Amniotic epithelial cell (primary cell): ENCODE measurements around the gene CTBP1.
A peak's percentile ranks its signal among the peaks of the same experiment; 100 is the strongest.

Experiments used
- DNase-seq: peaks from one replicate; pipeline ENCODE4 v3.0.0-alpha.2; 2010; ENCODE audit warnings: low read depth

The CTBP1 gene

DNA sequence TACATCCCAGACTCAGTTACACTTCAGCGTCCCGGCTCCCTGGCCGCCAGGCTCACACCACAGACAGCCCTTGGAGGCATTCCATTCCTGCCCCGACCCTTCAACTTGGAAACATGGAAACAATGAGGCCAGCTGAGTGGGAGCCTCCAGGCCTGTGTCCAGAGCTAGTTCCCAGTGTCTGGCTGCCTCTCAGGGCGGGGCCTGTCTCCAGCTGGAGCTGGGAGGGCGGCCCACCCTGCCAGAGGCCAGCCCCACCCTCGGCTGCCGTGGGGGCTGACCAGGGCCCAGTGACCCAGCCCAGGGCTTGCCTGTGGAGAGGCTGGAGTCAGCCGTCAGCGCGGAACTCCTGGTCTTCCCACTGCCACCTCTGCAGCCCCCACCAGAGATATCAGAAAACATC, 39.1 kb downstream of the CTBP1 start:
- peak; percentile 87 for DNase-seq

DNA sequence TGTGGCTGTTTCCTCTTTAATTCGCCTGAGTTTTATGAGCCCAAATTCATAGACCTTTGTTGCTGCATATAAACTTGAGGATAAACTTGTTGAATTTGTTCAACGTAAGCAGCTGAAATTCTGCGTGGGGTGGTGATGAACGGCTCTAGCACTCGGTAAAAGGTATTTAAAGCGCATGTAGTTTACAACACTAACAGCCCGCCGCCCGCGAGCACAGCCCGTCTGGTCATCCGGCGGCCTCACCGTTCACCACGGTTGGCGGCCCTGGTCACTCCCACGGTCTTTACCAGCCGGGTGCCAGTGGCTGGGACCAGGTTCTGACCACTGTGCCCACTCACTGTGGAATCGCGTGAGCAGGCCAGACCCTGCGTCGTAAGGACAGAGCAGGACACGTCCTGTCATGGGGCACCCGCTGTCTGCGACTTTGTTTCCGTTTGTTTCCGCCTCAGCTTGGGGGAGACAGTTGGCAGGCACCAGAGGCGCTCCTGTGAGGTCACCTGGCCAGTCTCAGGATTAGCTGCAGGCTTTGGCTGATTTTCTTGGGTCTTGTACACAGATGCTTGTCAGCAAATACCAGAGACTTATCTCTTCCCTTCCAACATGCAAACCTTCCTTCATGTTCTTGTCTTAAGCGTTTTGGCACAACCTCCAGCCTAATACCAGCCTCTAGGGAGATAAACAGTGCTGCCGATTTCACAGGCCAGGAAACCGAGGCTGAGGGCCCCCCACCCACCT, 39.8 kb downstream of the CTBP1 start:
- DNase-seq: peak; percentile 87

- no peak for DNase-seq
Measured at GRCh38 chr4:1208266-1208961, 40.5 kb downstream of the CTBP1 start.

DNA sequence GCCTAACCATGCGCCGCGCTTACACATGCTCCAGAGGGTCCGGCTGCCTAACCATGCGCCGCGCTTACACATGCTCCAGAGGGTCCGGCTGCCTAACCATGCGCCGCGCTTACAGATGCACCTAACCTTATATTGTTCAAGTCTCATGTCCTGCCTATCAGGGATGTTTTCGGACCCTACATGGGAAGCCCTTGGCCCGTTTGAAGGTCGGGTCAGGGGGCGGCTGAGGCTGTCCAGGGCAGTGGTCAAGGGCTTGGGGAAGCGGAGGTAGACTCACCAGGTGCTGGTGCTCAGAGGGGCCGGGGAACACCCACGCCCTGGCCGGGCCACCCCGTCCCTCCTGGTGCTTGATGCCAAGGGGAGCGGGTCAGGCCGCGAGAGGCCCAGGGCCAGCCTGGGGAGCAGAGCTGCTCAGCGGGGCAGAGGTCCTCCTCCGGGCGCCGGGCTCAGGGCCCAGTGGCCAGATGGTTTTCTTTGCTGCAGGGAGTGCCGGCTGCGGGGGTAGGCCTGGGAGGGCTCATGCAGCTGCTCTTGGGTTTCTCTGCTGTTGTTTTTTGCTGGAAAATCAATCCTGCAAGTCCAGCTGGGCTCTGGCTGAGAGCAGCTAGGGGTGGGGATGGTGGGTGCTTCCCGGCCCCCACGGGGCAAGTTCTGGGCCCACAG, 41.2 kb downstream of the CTBP1 start:
- peak; percentile 69 for DNase-seq

GRCh38 chr4:1207157-1207470, 41.8 kb downstream of the CTBP1 start:
- DNase-seq: no peak

- DNase-seq: no peak
Measured at GRCh38 chr4:1206299-1207156, 42.4 kb downstream of the CTBP1 start.

DNA sequence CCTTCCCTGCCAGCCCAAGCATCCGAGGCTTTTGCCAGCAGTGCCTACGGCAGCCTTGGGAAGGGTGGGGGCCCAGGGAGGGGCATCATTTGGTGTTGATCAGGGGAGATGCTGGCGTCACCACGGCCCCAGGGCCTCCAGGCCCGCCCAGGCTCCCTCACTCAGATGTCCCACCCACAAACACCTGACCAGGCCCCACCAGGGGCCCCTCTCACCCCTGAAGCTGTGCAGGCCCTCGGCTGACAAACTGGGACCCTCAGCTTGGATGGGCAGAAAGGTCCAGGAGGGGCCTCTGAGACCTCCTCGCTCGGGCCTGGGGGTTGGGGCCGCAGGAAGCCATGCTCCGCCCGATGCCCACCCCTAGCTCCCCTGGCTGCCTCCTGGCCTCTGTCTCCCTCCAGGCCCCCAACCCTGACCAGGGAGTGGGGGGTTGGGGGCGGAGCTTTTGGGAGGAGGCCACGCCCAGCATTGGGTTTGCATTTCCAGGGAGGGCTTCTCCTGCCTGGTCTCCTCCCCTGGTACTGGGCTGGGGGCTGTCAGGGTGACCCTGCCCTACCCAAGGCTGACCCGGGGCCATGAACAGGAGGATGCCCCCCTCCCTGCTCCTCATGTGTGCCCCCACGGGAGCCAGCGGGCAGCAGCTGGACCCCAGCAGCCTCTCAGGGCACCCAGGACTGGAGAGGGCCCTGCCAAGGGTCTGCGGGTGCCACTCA, 43.2 kb downstream of the CTBP1 start:
- no peak for DNase-seq

- no peak for DNase-seq
Measured at GRCh38 chr4:1204828-1205585, 43.9 kb downstream of the CTBP1 start.

- DNase-seq: no peak
Measured at GRCh38 chr4:1204286-1204827, 44.6 kb downstream of the CTBP1 start.

DNA sequence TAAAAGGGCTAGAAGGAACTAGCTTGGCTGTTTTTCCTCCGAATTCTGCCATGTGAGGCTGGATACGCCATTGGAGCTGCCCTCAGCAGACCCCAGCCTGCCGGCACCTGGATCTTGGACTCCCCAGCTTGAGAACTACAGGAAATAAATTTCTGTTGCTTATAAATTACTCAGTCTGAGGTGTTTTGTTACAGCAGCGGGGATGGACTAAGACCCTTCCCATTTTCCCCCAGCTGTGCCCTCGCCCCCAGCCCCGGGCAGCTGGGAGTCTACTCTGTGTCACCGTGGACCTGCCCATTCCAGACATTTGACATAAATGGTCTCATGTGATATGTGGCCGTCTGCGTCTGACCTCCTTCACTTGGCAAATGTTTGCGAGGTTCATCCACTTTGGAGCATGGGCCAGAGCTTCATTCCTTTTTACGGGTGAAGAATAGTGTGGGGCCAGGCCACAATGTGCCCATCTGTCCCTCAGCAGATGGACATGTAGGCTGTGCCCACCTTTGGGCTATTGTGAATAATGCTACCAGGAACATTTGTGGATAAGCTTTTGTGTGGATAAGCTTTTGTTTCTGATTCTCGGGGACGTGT, 45.8 kb downstream of the CTBP1 start:
- DNase-seq: no peak

DNA sequence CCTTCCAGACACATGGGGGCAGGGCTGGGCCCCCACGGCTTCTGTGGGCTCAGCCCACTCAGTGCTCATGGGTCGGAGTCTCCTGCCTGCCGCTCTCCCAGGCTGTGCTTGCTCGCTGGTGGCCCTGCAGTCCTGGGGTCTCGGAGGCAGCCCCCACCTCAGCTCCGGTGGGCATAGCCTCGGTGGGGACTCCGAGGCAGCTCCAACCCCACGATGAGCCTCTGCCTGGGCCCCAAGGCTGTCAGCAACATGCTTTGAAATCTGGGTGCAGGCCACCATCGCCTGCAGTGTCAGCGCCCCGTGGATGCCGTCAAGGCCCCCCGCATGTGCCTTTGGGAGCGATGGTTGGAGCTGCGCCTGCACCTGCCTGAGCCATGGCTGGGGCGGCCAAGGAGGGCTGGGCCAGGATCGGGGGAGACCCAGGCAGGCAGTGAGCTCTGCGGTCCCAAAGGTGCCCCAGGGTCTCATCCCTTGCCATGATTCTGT, 46.4 kb downstream of the CTBP1 start:
- DNase-seq: no peak

DNA sequence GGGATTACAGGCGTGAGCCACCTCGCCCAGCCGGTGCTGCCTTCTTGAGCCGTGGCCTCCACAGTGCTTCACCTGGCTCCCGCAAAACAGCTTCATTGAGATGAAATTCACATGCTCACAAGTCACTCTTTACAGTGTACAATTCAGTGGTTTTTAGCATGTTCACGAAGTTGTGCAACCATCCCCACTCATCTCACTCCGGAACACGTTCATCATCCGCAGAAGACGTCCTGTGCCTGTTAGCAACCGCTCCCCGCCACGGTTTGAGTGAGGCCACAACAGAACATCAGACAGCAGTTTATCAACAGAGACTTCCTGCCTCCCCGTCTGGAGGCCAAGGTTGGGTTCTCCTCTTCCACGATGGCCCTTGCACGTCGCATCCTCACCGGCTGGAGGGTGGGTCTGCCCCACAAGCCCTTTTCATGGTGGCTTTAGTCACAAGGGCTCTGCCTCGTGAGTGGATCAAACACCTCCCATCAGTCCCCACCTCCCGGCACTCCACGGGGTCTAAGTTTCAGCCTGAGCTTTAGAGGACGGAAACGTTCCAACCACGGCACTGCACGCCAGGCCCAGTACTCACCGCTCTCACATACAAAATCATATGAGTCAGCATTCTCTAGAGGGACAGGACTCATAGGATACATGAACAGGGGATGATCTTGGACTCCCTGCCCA, 46.9 kb downstream of the CTBP1 start:
- DNase-seq: peak; percentile 100

DNA sequence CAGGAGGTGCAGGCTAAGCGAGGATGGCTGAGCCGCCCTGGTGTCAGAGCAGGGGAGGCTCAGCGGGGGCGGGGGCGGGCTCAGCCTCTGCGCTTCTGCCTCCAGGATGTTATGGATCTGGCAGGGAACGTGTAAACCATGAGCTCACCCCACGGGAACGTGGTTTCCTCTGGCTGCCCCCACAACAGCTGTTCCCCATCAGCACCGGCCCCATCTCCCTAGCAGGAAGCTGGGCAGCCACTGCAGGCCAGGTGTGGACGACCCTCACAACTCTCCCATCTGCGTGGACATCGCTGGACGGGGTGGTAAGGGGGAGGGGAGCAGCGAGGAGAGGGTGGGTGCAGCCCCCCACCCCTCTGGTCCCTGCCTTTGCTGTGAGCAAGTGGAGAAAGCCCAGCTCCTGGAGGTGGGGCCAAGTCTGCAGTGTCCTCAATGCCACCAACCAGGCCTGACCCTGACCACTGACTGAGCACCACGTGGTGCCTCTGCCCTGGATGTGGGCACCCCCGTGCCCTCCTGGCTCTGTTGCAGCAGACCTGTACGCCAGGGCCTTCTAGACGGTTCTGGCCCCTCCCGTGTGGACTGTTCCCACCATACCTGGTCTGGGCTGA, 48.4 kb downstream of the CTBP1 start:
- peak; percentile 90 for DNase-seq

GRCh38 chr4:1199556-1200331, 49.2 kb downstream of the CTBP1 start:
- DNase-seq: no peak

DNA sequence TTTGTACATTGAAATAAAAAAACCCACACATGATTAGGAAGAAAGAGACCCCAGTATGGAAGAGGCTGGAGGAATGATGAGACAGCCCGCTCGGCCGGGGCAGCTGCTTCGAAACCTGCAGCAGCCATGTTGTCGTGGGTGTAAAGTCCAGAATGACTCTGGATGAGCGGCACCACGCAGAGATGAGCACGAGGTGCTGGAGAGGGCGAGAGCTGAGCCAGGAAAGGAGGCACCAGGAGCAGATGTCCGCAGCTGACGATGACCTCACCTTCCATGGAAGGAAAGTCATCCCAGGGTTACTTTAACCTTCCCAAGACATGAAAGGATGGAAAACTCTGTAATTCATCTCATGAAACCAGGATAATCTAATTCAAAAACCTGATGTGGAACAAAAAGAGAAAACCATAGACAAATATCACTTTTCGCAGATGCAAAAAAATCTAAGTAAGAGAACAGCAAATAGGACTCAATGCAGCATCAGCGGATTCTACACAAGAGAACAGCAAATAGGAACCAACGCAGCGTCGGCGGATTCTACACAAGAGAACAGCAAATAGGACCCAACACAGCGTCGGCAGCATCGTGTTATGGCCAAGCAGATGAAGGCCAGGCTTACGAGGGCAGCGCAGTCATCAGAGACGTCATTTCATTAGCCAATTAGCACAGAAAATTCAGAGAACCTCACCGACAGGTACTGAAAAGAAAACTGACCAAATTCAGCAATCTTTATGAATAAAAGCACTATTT, 50.7 kb downstream of the CTBP1 start:
- peak; percentile 65 for DNase-seq

GRCh38 chr4:1196421-1197183, 52.3 kb downstream of the CTBP1 start:
- DNase-seq: no peak

GRCh38 chr4:1195891-1196401, 53.0 kb downstream of the CTBP1 start:
- no peak for DNase-seq
